Measurements from ENCODE around the gene SLC18A2.

DNA sequence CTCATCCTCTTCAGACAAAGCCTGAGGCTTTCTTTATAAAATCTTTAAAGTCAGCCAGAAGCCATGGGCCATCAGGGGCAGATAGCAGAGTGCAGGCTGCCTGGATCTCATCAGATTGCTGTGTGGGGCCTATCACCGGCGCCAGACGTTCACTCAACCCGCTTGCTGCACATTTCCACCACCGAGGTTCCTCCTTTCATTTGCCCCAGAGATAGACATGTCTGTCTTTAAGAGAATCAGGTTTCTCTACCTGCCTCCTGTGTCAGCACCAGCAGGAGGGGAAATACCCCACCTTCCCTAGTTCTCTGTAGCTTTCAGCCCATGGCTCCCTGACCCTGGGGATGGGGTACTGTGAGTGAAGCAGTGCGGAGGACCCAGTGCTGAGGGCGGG lies 22.0 kb downstream of the SLC18A2 start:
- TF ChIP-seq, protein P1, sequence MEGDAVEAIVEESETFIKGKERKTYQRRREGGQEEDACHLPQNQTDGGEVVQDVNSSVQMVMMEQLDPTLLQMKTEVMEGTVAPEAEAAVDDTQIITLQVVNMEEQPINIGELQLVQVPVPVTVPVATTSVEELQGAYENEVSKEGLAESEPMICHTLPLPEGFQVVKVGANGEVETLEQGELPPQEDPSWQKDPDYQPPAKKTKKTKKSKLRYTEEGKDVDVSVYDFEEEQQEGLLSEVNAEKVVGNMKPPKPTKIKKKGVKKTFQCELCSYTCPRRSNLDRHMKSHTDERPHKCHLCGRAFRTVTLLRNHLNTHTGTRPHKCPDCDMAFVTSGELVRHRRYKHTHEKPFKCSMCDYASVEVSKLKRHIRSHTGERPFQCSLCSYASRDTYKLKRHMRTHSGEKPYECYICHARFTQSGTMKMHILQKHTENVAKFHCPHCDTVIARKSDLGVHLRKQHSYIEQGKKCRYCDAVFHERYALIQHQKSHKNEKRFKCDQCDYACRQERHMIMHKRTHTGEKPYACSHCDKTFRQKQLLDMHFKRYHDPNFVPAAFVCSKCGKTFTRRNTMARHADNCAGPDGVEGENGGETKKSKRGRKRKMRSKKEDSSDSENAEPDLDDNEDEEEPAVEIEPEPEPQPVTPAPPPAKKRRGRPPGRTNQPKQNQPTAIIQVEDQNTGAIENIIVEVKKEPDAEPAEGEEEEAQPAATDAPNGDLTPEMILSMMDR (conservative IDR thresholded peaks at IDR 0.05): no peak
- TF ChIP-seq ZFX (IDR thresholded peaks at IDR 0.05): no peak

Data from C4-2B (cell line).